ENCODE data around the gene CDC27.
A peak's percentile ranks its signal among the peaks of the same experiment; 100 is the strongest.
"Not testable (repeated sequence)": the region's sequence is repeated elsewhere in the genome, so short reads cannot be mapped to it uniquely, and the experiment has no call there.

Gene CDC27

GRCh38 chr17:47188876-47189731, at the start of gene CDC27:
Gene CDC27 (minus strand): TSS chr17:47189295. CDS start chr17:47189172, 123 bp downstream.
- peak; percentile 100 for DNase-seq (ENCODE audit: low spot score)

- DNase-seq (ENCODE audit: low spot score): no peak
These were observed 49.4 kb upstream of the CDC27 start for GRCh38 chr17:47238321-47239010.

GRCh38 chr17:47237841-47238240, 48.7 kb upstream of the CDC27 start:
- no peak for DNase-seq (ENCODE audit: low spot score)

- no peak for DNase-seq (ENCODE audit: low spot score)
These were observed 46.8 kb upstream of the CDC27 start for GRCh38 chr17:47235923-47236322.

GRCh38 chr17:47235506-47235905, 46.4 kb upstream of the CDC27 start:
- no peak for DNase-seq (ENCODE audit: low spot score)

- DNase-seq (ENCODE audit: low spot score): no peak
These were observed 43.4 kb upstream of the CDC27 start for GRCh38 chr17:47232465-47232864.

GRCh38 chr17:47231866-47232265, 42.8 kb upstream of the CDC27 start:
- DNase-seq (ENCODE audit: low spot score): no peak

- no peak for DNase-seq (ENCODE audit: low spot score)
These were observed 42.2 kb upstream of the CDC27 start for GRCh38 chr17:47231334-47231733.

GRCh38 chr17:47230864-47231263, 41.8 kb upstream of the CDC27 start:
- DNase-seq (ENCODE audit: low spot score): no peak

- peak; percentile 76 for DNase-seq (ENCODE audit: low spot score)
These were observed 40.7 kb upstream of the CDC27 start for GRCh38 chr17:47229535-47230443.

- DNase-seq (ENCODE audit: low spot score): no peak
These were observed 38.8 kb upstream of the CDC27 start for GRCh38 chr17:47227862-47228261.

GRCh38 chr17:47225911-47226688, 37.0 kb upstream of the CDC27 start:
- no peak for DNase-seq (ENCODE audit: low spot score)

- no peak for DNase-seq (ENCODE audit: low spot score)
These were observed 36.4 kb upstream of the CDC27 start for GRCh38 chr17:47225436-47225858.

- no peak for DNase-seq (ENCODE audit: low spot score)
These were observed 35.9 kb upstream of the CDC27 start for GRCh38 chr17:47224966-47225365.

GRCh38 chr17:47224077-47224476, 35.0 kb upstream of the CDC27 start:
- not testable (repeated sequence) for DNase-seq (ENCODE audit: low spot score)

- no peak for DNase-seq (ENCODE audit: low spot score)
These were observed 34.4 kb upstream of the CDC27 start for GRCh38 chr17:47223460-47223859.

- no peak for DNase-seq (ENCODE audit: low spot score)
These were observed 33.9 kb upstream of the CDC27 start for GRCh38 chr17:47223007-47223406.

GRCh38 chr17:47222047-47222446, 33.0 kb upstream of the CDC27 start:
- DNase-seq (ENCODE audit: low spot score): no peak

- DNase-seq (ENCODE audit: low spot score): no peak
These were observed 32.1 kb upstream of the CDC27 start for GRCh38 chr17:47221154-47221553.

- peak; percentile 58 for DNase-seq (ENCODE audit: low spot score)
These were observed 31.5 kb upstream of the CDC27 start for GRCh38 chr17:47220531-47220999.

Data from CD4-positive, alpha-beta T cell treated with Interleukin-2 at 100 ng/mL for 4 hours (primary cell).